Keratinocyte (primary cell): ENCODE data around the gene SMG6. TPM values are rescaled to one million over a fixed set of nuclear protein-coding genes. Genes with fewer than 3 reads are reported as not detected.

ENCODE experiments used
- DNase-seq: peaks from one replicate; pipeline ENCODE4 v3.0.0-alpha.2; 2011; ENCODE audit warnings: low read depth, missing footprints, low spot score
- FAIRE-seq: peaks from 2 replicates; lab custom pipeline; 2011; peaks lifted over from hg19 to GRCh38; lab: Jason Lieb, UNC
- H2AFZ ChIP-seq: 2 replicates; pipeline ENCODE4 v1.6.0; 2012; ENCODE audit warnings: low read length, control low read depth, inconsistent platforms; ENCODE audit not compliant: control insufficient read depth
- H3K27ac ChIP-seq: 2 replicates; pipeline ENCODE4 v1.5.1; 2011; ENCODE audit warnings: low read length; ENCODE audit not compliant: control insufficient read depth, insufficient read depth
- H3K27me3 ChIP-seq: 3 replicates; pipeline ENCODE4 v1.6.0; 2011; ENCODE audit warnings: low read length; ENCODE audit not compliant: control insufficient read depth, insufficient read depth; ENCODE audit errors: extremely low read depth
- H3K36me3 ChIP-seq, 2 experiments: 2 replicates in 1 of 2; 3 replicates in 1 of 2; pipeline ENCODE4 v1.5.1; 2011; ENCODE audit warnings: low read length in 2 of 2, mild to moderate bottlenecking in 1 of 2; ENCODE audit not compliant: control insufficient read depth in 2 of 2, insufficient read depth in 2 of 2; ENCODE audit errors: extremely low read depth in 1 of 2
- H3K4me1 ChIP-seq: 3 replicates; pipeline ENCODE4 v1.5.1; 2011; ENCODE audit warnings: low read length; ENCODE audit not compliant: control insufficient read depth, insufficient read depth; ENCODE audit errors: extremely low read depth
- H3K4me2 ChIP-seq: 3 replicates; pipeline ENCODE4 v1.6.0; 2011; ENCODE audit warnings: low read depth, low read length; ENCODE audit not compliant: control insufficient read depth, insufficient read depth; ENCODE audit errors: extremely low read depth
- H3K4me3 ChIP-seq, 3 experiments: fragments of 200-600 bp in 1 of 3; sonication (generic) in 1 of 3; 2 replicates in 2 of 3; 3 replicates in 1 of 3; pipeline ENCODE4 v1.5.1; 2011 to 2016; ENCODE audit warnings: low read length in 3 of 3, mild to moderate bottlenecking in 3 of 3, control low read depth in 2 of 3, inconsistent platforms in 1 of 3, low read depth in 1 of 3, mixed read lengths in 1 of 3, mixed run types in 1 of 3, moderate library complexity in 1 of 3; ENCODE audit not compliant: control insufficient read depth in 2 of 3, insufficient read depth in 2 of 3; ENCODE audit errors: extremely low read depth in 1 of 3
- H3K79me2 ChIP-seq: 2 replicates; pipeline ENCODE4 v1.6.0; 2012; ENCODE audit warnings: low read length; ENCODE audit not compliant: control insufficient read depth, insufficient read depth
- H3K9ac ChIP-seq: 3 replicates; pipeline ENCODE4 v1.6.0; 2011; ENCODE audit warnings: low read length; ENCODE audit not compliant: control insufficient read depth, insufficient read depth; ENCODE audit errors: extremely low read depth
- H3K9me1 ChIP-seq: 3 replicates; pipeline ENCODE4 v1.6.0; 2011; ENCODE audit warnings: low read length; ENCODE audit not compliant: control insufficient read depth, insufficient read depth; ENCODE audit errors: extremely low read depth
- H3K9me3 ChIP-seq: 2 replicates; pipeline ENCODE4 v1.5.1; 2012; ENCODE audit warnings: low read depth, low read length; ENCODE audit not compliant: control insufficient read depth
- H4K20me1 ChIP-seq: 3 replicates; pipeline ENCODE4 v1.6.0; 2011; ENCODE audit warnings: low read length; ENCODE audit not compliant: control insufficient read depth, insufficient read depth; ENCODE audit errors: extremely low read depth
- CTCF ChIP-seq, 3 experiments: IDR thresholded peaks in 1 of 3; conservative IDR thresholded peaks in 1 of 3; optimal IDR thresholded peaks in 1 of 3; 2 replicates in 2 of 3; 3 replicates in 1 of 3; pipeline versions ENCODE3 to v1.5.1; 2011; ENCODE audit warnings: low read length in 3 of 3, mild to moderate bottlenecking in 3 of 3, moderate library complexity in 2 of 3, control low read depth in 1 of 3, inconsistent platforms in 1 of 3; ENCODE audit not compliant: insufficient read depth in 2 of 3; ENCODE audit errors: extremely low read depth in 1 of 3
- EZH2 ChIP-seq: IDR thresholded peaks from one replicate; pipeline ENCODE4 v1.6.1; 2012; ENCODE audit warnings: inconsistent platforms, mild to moderate bottlenecking, low read length, moderate library complexity
- dilution Hi-C: fragments of 300-500 bp; cut with MboI; formaldehyde crosslinking; loops from one replicate; pipeline ENCODE4 v1.7.0; 2020; ENCODE audit warnings: low sequenced_read_pairs; ENCODE audit not compliant: extremely low pct_ligation_motif_present
- polyA plus RNA-seq, 5 experiments: library from polyadenylated mRNA; depleted of rRNA in 3 of 5; stranded (reverse) in 3 of 5; stranded (forward) in 1 of 5; unstranded in 1 of 5; fragments of >200 nt; gene quantifications; 1 replicate in 1 of 5; 2 replicates in 3 of 5; 3 replicates in 1 of 5; pipeline versions ENCODE4 v1.2.1 to v1.2.3, GENCODE V29; 2011 to 2012; ENCODE audit warnings: missing spikeins in 2 of 5, low read depth in 1 of 5, low replicate concordance in 1 of 5

The SMG6 gene
- polyA plus RNA-seq, 1 donor (not counting 4 experiments of a cell fraction or from before 2014, with no cell fraction given): 3.6 TPM

- dilution Hi-C loops: no loop called here
Measured at GRCh38 chr17:2020721-2021120, 282.9 kb downstream of the SMG6 start.

DNA sequence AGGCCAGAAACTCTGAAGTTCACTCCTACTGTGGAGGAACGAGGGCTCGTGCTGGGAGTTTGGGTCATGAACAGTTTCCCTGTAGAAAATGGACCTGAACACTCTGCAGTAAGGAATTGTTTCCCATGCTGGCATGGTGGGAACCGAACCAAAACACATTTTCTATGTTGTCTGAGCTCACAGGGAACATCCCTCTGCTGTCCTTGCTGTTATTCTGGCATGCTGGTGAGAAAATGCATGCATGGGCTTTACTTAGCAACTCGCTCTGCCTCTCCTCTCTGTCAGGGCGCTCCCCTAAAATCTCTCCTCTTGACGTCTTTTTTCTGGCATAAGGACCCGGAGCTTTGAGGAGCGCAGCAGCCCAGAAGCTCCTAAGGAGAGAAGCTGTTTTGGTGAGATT is 283.9 kb downstream of the SMG6 start:
- Histone ChIP-seq H3K36me3 (no peaks in the 10 kb centered on the region), H4K20me1 (no peaks in the 10 kb centered on the region), H3K27ac (no peak overlapping the region), H3K27me3 (peaks cover 6% of the 10 kb centered on the region), H2AFZ (no peak overlapping the region), H3K9me1 (no peaks in the 10 kb centered on the region), H3K4me2 (no peak overlapping the region), H3K4me3 (no peak overlapping the region), H3K79me2 (no peaks in the 10 kb centered on the region), H3K9ac (no peak overlapping the region), H3K4me1 (peaks cover 8% of the 10 kb centered on the region), H3K9me3 (no peaks in the 10 kb centered on the region)
- FAIRE-seq (no peak), DNase-seq (no peak)
- TF ChIP-seq EZH2: no peak
- no peak for TF ChIP-seq CTCF (optimal IDR thresholded peaks at IDR 0.05 in 1 of 3, IDR thresholded peaks at IDR 0.05 in 1 of 3, conservative IDR thresholded peaks at IDR 0.05 in 1 of 3; ENCODE audit: extremely low read depth in 1 of 3, insufficient read depth in 2 of 3, low read length in 3 of 3)
- dilution Hi-C loops: no loop called here

More at GRCh38 chr17:2020721-2021120, 282.9 kb downstream of the SMG6 start:
- TF ChIP-seq EZH2 (no peak), CTCF (optimal IDR thresholded peaks at IDR 0.05 in 1 of 3, IDR thresholded peaks at IDR 0.05 in 1 of 3, conservative IDR thresholded peaks at IDR 0.05 in 1 of 3; ENCODE audit: extremely low read depth in 1 of 3, insufficient read depth in 2 of 3, low read length in 3 of 3) (no peak)
- Histone ChIP-seq H3K9ac (no peak overlapping the region), H2AFZ (no peak overlapping the region), H3K36me3 (no peaks in the 10 kb centered on the region), H4K20me1 (no peaks in the 10 kb centered on the region), H3K4me3 (no peak overlapping the region), H3K79me2 (no peaks in the 10 kb centered on the region), H3K27me3 (peaks cover 8% of the 10 kb centered on the region), H3K27ac (no peak overlapping the region), H3K4me1 (peaks cover 11% of the 10 kb centered on the region), H3K9me3 (no peaks in the 10 kb centered on the region), H3K9me1 (no peaks in the 10 kb centered on the region), H3K4me2 (no peak overlapping the region)
- FAIRE-seq (no peak), DNase-seq (no peak)
